Panc1 (cell line): Measurements from ENCODE around the gene PALS1. TPM values are rescaled to one million over a fixed set of nuclear protein-coding genes. Genes with fewer than 3 reads are reported as not detected.

Experiments
- ATAC-seq: fragments of 200-7000 bp; cut with Tn5 transposase; 2 replicates; pipeline ENCODE4 v1.9.1; 2020; ENCODE audit warnings: mild to moderate bottlenecking, moderate library complexity
- BruUV-seq: library from RNA; stranded (reverse); fragments of 400-500 nt; replicated peaks from 2 replicates; lab custom pipeline; 2021; lab: Mats Ljungman, UMichigan
- CTCF ChIA-PET: fragments of 300-600 bp; sonication (Branson Sonifier 250); formaldehyde crosslinking; loops from one replicate; lab custom pipeline; 2022; ENCODE audit warnings: antibody characterized with exemption; lab: Charles Lee
- POLR2A ChIA-PET: fragments of 300-600 bp; sonication (Branson Sonifier 250); formaldehyde crosslinking; loops from one replicate; lab custom pipeline; 2022; ENCODE audit warnings: antibody characterized with exemption; lab: Charles Lee
- DNase-seq: peaks from one replicate; pipeline ENCODE4 v3.0.0-alpha.2; 2010; ENCODE audit warnings: low read depth, low spot score
- H3K27ac ChIP-seq: 2 replicates; pipeline ENCODE4 v1.5.1; 2011; ENCODE audit warnings: mild to moderate bottlenecking, low read length, inconsistent platforms
- H3K27me3 ChIP-seq: fragments of 200-500 bp; sonication (Bioruptor generic); 2 replicates; pipeline ENCODE4 v1.6.0; 2014; ENCODE audit warnings: low read length, inconsistent platforms; ENCODE audit not compliant: control insufficient read depth, insufficient read depth
- H3K36me3 ChIP-seq: fragments of 200-500 bp; sonication (Bioruptor generic); 2 replicates; pipeline ENCODE4 v1.5.1; 2014; ENCODE audit warnings: inconsistent platforms, mild to moderate bottlenecking, low read length, moderate library complexity; ENCODE audit not compliant: control insufficient read depth, insufficient read depth
- H3K4me1 ChIP-seq: 2 replicates; pipeline ENCODE4 v1.5.1; 2011; ENCODE audit warnings: inconsistent platforms, mild to moderate bottlenecking, low read length, moderate library complexity; ENCODE audit not compliant: control insufficient read depth, insufficient read depth
- H3K4me3 ChIP-seq, 2 experiments: 2 replicates each; pipeline ENCODE4 v1.5.1; 2011 to 2012; ENCODE audit warnings: low read depth in 2 of 2, low read length in 2 of 2, mild to moderate bottlenecking in 2 of 2, inconsistent platforms in 1 of 2, moderate library complexity in 1 of 2
- H3K9me3 ChIP-seq: fragments of 200-500 bp; sonication (Bioruptor generic); 2 replicates; pipeline ENCODE4 v1.5.1; 2014; ENCODE audit warnings: low read depth, mild to moderate bottlenecking, inconsistent platforms, low read length, moderate library complexity; ENCODE audit not compliant: control insufficient read depth, insufficient read depth
- POLR2AphosphoS5 ChIP-seq: IDR thresholded peaks from 2 replicates; pipeline ENCODE4 v1.6.1; 2012; ENCODE audit warnings: mild to moderate bottlenecking, low read depth, low read length, moderate library complexity
- REST ChIP-seq, 2 experiments: IDR thresholded peaks; 2 replicates each; pipeline ENCODE4 v1.6.1; 2011 to 2012; ENCODE audit warnings: low read depth in 2 of 2, control low read depth in 1 of 2, low read length in 1 of 2, mild to moderate bottlenecking in 1 of 2, moderate library complexity in 1 of 2; ENCODE audit not compliant: insufficient read depth in 1 of 2
- SIN3A ChIP-seq: IDR thresholded peaks from 2 replicates; pipeline ENCODE4 v1.6.1; 2012; ENCODE audit warnings: low read depth, mild to moderate bottlenecking, low read length, moderate library complexity, borderline replicate concordance; ENCODE audit not compliant: insufficient read depth
- TCF7L2 ChIP-seq: IDR thresholded peaks from 2 replicates; pipeline ENCODE4 v1.6.1; 2011; ENCODE audit warnings: mild to moderate bottlenecking, low read depth, low read length, inconsistent platforms
- in situ Hi-C: cut with HindIII; loops from 2 replicates; pipeline ENCODE4 v1.10.0; 2016; ENCODE audit warnings: low sequenced_read_pairs, low pct_unique_long_range_greater_than_20kb
- intact Hi-C: fragments of 100-400 bp; cut with micrococcal nuclease; formaldehyde crosslinking; loops from one replicate; pipeline ENCODE4 v1.10.0; 2022; ENCODE audit not compliant: unreplicated experiment
- total RNA-seq: library from RNA; stranded (reverse); gene quantifications from one replicate; pipeline ENCODE4 v1.2.1, GENCODE V29; 2021; ENCODE audit not compliant: unreplicated experiment
- TF ChIP-seq, protein P1 (sequence below): fragments of 450-650 bp; IDR thresholded peaks from 2 replicates; pipeline ENCODE4 v1.5.1; 2017; ENCODE audit warnings: mild to moderate bottlenecking

Gene PALS1
- total RNA-seq, 1 experiment from 2014 or later: 52.6 TPM

GRCh38 chr14:67268426-67269150 is 27.4 kb downstream of the PALS1 start:
- no TSS peak for BruUV-seq
- H3K4me3 ChIP-seq: no peak overlapping the region
- intact Hi-C loops (no loop called here), in situ Hi-C loops (no loop called here)
- H3K4me1 ChIP-seq: peaks cover 62% of the 10 kb centered on the region
- H3K9me3 ChIP-seq: no peaks in the 10 kb centered on the region; the same call in 1 of the 2 replicates
- POLR2A ChIA-PET: no interaction called here
- no peak for TF ChIP-seq REST (IDR thresholded peaks at IDR 0.05; ENCODE audit: insufficient read depth in 1 of 2, low read depth in 2 of 2, low read length in 1 of 2)
- no peak for TF ChIP-seq SIN3A
- TF ChIP-seq POLR2AphosphoS5: no peak
- TF ChIP-seq, protein P1, sequence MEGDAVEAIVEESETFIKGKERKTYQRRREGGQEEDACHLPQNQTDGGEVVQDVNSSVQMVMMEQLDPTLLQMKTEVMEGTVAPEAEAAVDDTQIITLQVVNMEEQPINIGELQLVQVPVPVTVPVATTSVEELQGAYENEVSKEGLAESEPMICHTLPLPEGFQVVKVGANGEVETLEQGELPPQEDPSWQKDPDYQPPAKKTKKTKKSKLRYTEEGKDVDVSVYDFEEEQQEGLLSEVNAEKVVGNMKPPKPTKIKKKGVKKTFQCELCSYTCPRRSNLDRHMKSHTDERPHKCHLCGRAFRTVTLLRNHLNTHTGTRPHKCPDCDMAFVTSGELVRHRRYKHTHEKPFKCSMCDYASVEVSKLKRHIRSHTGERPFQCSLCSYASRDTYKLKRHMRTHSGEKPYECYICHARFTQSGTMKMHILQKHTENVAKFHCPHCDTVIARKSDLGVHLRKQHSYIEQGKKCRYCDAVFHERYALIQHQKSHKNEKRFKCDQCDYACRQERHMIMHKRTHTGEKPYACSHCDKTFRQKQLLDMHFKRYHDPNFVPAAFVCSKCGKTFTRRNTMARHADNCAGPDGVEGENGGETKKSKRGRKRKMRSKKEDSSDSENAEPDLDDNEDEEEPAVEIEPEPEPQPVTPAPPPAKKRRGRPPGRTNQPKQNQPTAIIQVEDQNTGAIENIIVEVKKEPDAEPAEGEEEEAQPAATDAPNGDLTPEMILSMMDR: no peak
- no peak for TF ChIP-seq TCF7L2
- peak overlapping the region; percentile 82 for H3K27ac ChIP-seq
- DNase-seq: no peak
- H3K36me3 ChIP-seq: no peaks in the 10 kb centered on the region; the same call in 1 of the 2 replicates
- CTCF ChIA-PET: no interaction called here
- H3K27me3 ChIP-seq: no peaks in the 10 kb centered on the region
- no peak for ATAC-seq

GRCh38 chr14:67269298-67270060 is 28.2 kb downstream of the PALS1 start:
- H3K36me3 ChIP-seq: no peaks in the 10 kb centered on the region; the same call in 1 of the 2 replicates
- no peak overlapping the region; a peak in 1 of 4 replicates for H3K4me3 ChIP-seq
- in situ Hi-C loops: no loop called here
- no peak for DNase-seq
- H3K4me1 ChIP-seq: peaks cover 53% of the 10 kb centered on the region
- intact Hi-C loops: no loop called here
- POLR2A ChIA-PET: interaction anchor here (0.7 kb wide), 1 partner anchor 24 kb away, joined by 8 read pairs; no protein-coding TSS in a partner anchor
- H3K27ac ChIP-seq: peak overlapping the region; percentile 82
- CTCF ChIA-PET: no interaction called here
- no peaks in the 10 kb centered on the region for H3K27me3 ChIP-seq
- no peaks in the 10 kb centered on the region; the same call in 1 of the 2 replicates for H3K9me3 ChIP-seq
- no TSS peak for BruUV-seq
- TF ChIP-seq SIN3A (no peak), POLR2AphosphoS5 (no peak), TCF7L2 (no peak), REST (IDR thresholded peaks at IDR 0.05; ENCODE audit: insufficient read depth in 1 of 2, low read depth in 2 of 2, low read length in 1 of 2) (no peak)
- TF ChIP-seq, protein P1: no peak
- ATAC-seq: no peak
